ENCODE results near the gene THNSL1. TPM values are rescaled to one million over a fixed set of nuclear protein-coding genes. Genes with fewer than 3 reads are reported as not detected.
A peak's percentile ranks its signal among the peaks of the same experiment; 100 is the strongest.

THNSL1 gene
- total and polyA plus RNA-seq, 2 of the 13 experiments (the other 11 are each of a cell fraction or from before 2014, with no cell fraction given), result 1.3 to 3.8 TPM

GRCh38 chr10:25075825-25076224 lies 59.4 kb downstream of the THNSL1 start:
- BruUV-seq (replicated peaks), result no TSS peak
- WGBS (ENCODE audit: low lambda C conversion rate), result 88% methylated on average over 4 of the region's 4 CpGs
- intact Hi-C loops (cut with micrococcal nuclease; ENCODE audit: unreplicated experiment), result no loop called here
- Histone ChIP-seq H3K79me2 (ENCODE audit: insufficient read depth, low read length) (no peaks in the 10 kb centered on the region), H3K27me3 (ENCODE audit: control insufficient read depth in 1 of 2, insufficient read depth in 2 of 2, low read length in 2 of 2) (no peaks in the 10 kb centered on the region), H3K4me2 (ENCODE audit: low read depth, low read length) (no peak overlapping the region), H2AFZ (ENCODE audit: low read length) (no peak overlapping the region), H3K36me3 (replicated peaks in 1 of 2; ENCODE audit: control insufficient read depth in 1 of 2, insufficient read depth in 2 of 2, low read length in 2 of 2) (no peaks in the 10 kb centered on the region), H3K9me3 (ENCODE audit: low read length) (no peaks in the 10 kb centered on the region), H4K20me1 (ENCODE audit: insufficient read depth, low read length) (no peaks in the 10 kb centered on the region), H3K9ac (ENCODE audit: insufficient read depth, low read depth, low read length) (no peak overlapping the region), H3K4me1 (ENCODE audit: insufficient read depth, low read length) (peaks cover 43% of the 10 kb centered on the region), H3K27ac (ENCODE audit: extremely low read length, insufficient read depth, low read length) (no peak overlapping the region), H3K4me3 (replicated peaks in 1 of 3; ENCODE audit: insufficient read depth in 1 of 3, low read depth in 2 of 3, low read length in 3 of 3) (no peak overlapping the region)
- no peak for ATAC-seq
- no peak for DNase-seq (ENCODE audit: low spot score)
- POLR2A ChIA-PET, result interaction anchor here (1.5 to 2.1 kb wide), 2 partner anchors 60 to 352 kb away, joined by 3 to 12 read pairs; partner anchors contain the start of genes ARHGAP21, ENKUR and THNSL1
- in situ Hi-C loops (cut with HindIII; ENCODE audit: extremely low pct_ligation_motif_present, low pct_unique_long_range_greater_than_20kb), result no loop called here
- TF ChIP-seq ZNF543 (CRISPR knock-in tag; IDR thresholded peaks at IDR 0.05) (no peak), ZNF629 (CRISPR knock-in tag; conservative IDR thresholded peaks at IDR 0.05) (peak; percentile 55; the same call in 1 of the 2 replicates), ZBTB21 (CRISPR knock-in tag; IDR thresholded peaks at IDR 0.05) (no peak), KLF13 (CRISPR knock-in tag; IDR thresholded peaks at IDR 0.05) (no peak), ZNF546 (CRISPR knock-in tag; conservative IDR thresholded peaks at IDR 0.05) (no peak)
- CTCF ChIA-PET (ENCODE audit: low intra/inter-chr PET ratio, low total read pairs), result no interaction called here
- no peak for FAIRE-seq

Other genes with a start within 250 kb of the THNSL1 start
- gene PRTFDC1, start 64.0 kb upstream of the THNSL1 start, total RNA-seq (2016; rRNA removed; fragmentation: Illumina TruSeq; extraction: Trizol), result not detected in 2 replicates
- not detected in 2 replicates for gene PRTFDC1, start 64.0 kb upstream of the THNSL1 start, polyA plus RNA-seq (2011; rRNA removed)
- gene ENKUR, start 454 bp upstream of the THNSL1 start, total RNA-seq (2016; rRNA removed; fragmentation: Illumina TruSeq; extraction: Trizol), result 0.15 and 0.21 TPM in 2 replicates
- gene ENKUR, start 454 bp upstream of the THNSL1 start, polyA plus RNA-seq (2011; rRNA removed), result 0.10 and 0.15 TPM in 2 replicates
- not detected in 2 replicates for gene GPR158, start 158.4 kb downstream of the THNSL1 start, total RNA-seq (2016; rRNA removed; fragmentation: Illumina TruSeq; extraction: Trizol)
- not detected in 2 replicates for gene GPR158, start 158.4 kb downstream of the THNSL1 start, polyA plus RNA-seq (2011; rRNA removed)